HS-5 (cell line): ENCODE results near the gene ZMYM2.

Experiments
- DNase-seq: peaks from one replicate; pipeline ENCODE4 v3.0.0-alpha.2; 2012; ENCODE audit warnings: low read depth

The ZMYM2 gene

GRCh38 chr13:20045950-20046548 lies 87.5 kb downstream of the ZMYM2 start:
- no peak for DNase-seq

GRCh38 chr13:20049558-20050473 lies 91.3 kb downstream of the ZMYM2 start:
- no peak for DNase-seq

- no peak for DNase-seq
Observed at GRCh38 chr13:20051366-20051765, 92.8 kb downstream of the ZMYM2 start.

GRCh38 chr13:20053016-20053415 lies 94.5 kb downstream of the ZMYM2 start:
- no peak for DNase-seq

GRCh38 chr13:20053891-20054290 lies 95.4 kb downstream of the ZMYM2 start:
- DNase-seq = no peak

- DNase-seq = no peak
Observed at GRCh38 chr13:20054586-20054985, 96.1 kb downstream of the ZMYM2 start.

- DNase-seq = no peak
Observed at GRCh38 chr13:20057214-20057613, 98.7 kb downstream of the ZMYM2 start.

GRCh38 chr13:20057963-20058362 lies 99.4 kb downstream of the ZMYM2 start:
- no peak for DNase-seq

- no peak for DNase-seq
Observed at GRCh38 chr13:20058476-20058875, 99.9 kb downstream of the ZMYM2 start.

- DNase-seq = no peak
Observed at GRCh38 chr13:20064128-20064527, 105.6 kb downstream of the ZMYM2 start.

- DNase-seq = no peak
Observed at GRCh38 chr13:20065516-20065915, 107.0 kb downstream of the ZMYM2 start.

GRCh38 chr13:20069956-20070355 lies 111.4 kb downstream of the ZMYM2 start:
- DNase-seq = no peak

- no peak for DNase-seq
Observed at GRCh38 chr13:20073775-20074174, 115.2 kb downstream of the ZMYM2 start.

- DNase-seq = no peak
Observed at GRCh38 chr13:20074966-20075365, 116.4 kb downstream of the ZMYM2 start.

GRCh38 chr13:20077086-20077485 lies 118.6 kb downstream of the ZMYM2 start:
- DNase-seq = no peak

GRCh38 chr13:20080377-20081164 lies 122.0 kb downstream of the ZMYM2 start:
- no peak for DNase-seq

- no peak for DNase-seq
Observed at GRCh38 chr13:20090349-20090748, 131.8 kb downstream of the ZMYM2 start.

GRCh38 chr13:20093951-20094350 lies 135.4 kb downstream of the ZMYM2 start:
- DNase-seq = no peak

GRCh38 chr13:20099319-20099718 lies 140.8 kb downstream of the ZMYM2 start:
- no peak for DNase-seq

- DNase-seq = no peak
Observed at GRCh38 chr13:20101467-20102316, 143.2 kb downstream of the ZMYM2 start.

GRCh38 chr13:20102525-20103180 lies 144.1 kb downstream of the ZMYM2 start:
- DNase-seq = no peak
